HG03025 (cell line): ENCODE data around the gene LCE2C.

ENCODE experiments used
- ATAC-seq: cut with Tn5 transposase; IDR thresholded peaks from one replicate; pipeline ENCODE4 v1.9.1; 2021; ENCODE audit warnings: mild to moderate bottlenecking, moderate library complexity; ENCODE audit not compliant: unreplicated experiment, low FRiP score

LCE2C gene

GRCh38 chr1:152718238-152718637 is 43.2 kb downstream of the LCE2C start:
- no peak for ATAC-seq

GRCh38 chr1:152725261-152725660 is 50.2 kb downstream of the LCE2C start:
- ATAC-seq, result no peak
